NT2/D1 (cell line): Measurements from ENCODE around the gene ACOX3.
A peak's percentile ranks its signal among the peaks of the same experiment; 100 is the strongest.

Experiments
- DNase-seq: peaks from one replicate; pipeline ENCODE4 v3.0.0-alpha.2; 2011; ENCODE audit warnings: low read depth, low spot score
- H3K27me3 ChIP-seq: 2 replicates; pipeline ENCODE4 v1.6.0; 2011; ENCODE audit warnings: mild to moderate bottlenecking; ENCODE audit not compliant: insufficient read length, insufficient read depth
- H3K36me3 ChIP-seq: 2 replicates; pipeline ENCODE4 v1.6.1; 2011; ENCODE audit warnings: mild to moderate bottlenecking, low read length, mixed read lengths; ENCODE audit not compliant: insufficient read depth, insufficient read length
- H3K4me1 ChIP-seq: 2 replicates; pipeline ENCODE4 v1.5.1; 2011; ENCODE audit not compliant: insufficient read depth, insufficient read length
- H3K4me3 ChIP-seq: 2 replicates; pipeline ENCODE4 v1.5.1; 2011; ENCODE audit warnings: low read depth; ENCODE audit not compliant: insufficient read length
- H3K9ac ChIP-seq: 2 replicates; pipeline ENCODE4 v1.6.0; 2011; ENCODE audit warnings: low read depth; ENCODE audit not compliant: insufficient read length
- H3K9me3 ChIP-seq: 2 replicates; pipeline ENCODE4 v1.5.1; 2011; ENCODE audit warnings: mild to moderate bottlenecking, low read length; ENCODE audit not compliant: insufficient read depth
- SUZ12 ChIP-seq: IDR thresholded peaks from 2 replicates; pipeline ENCODE4 v1.6.1; 2011; ENCODE audit not compliant: insufficient read length, insufficient read depth; ENCODE audit errors: extremely low read depth
- YY1 ChIP-seq: IDR thresholded peaks from 2 replicates; pipeline ENCODE4 v1.6.1; 2011; ENCODE audit not compliant: insufficient read length, insufficient read depth
- ZNF274 ChIP-seq: IDR thresholded peaks from 2 replicates; pipeline ENCODE4 v1.6.1; 2011; ENCODE audit warnings: mild to moderate bottlenecking, low read depth, low read length

Gene ACOX3

DNA sequence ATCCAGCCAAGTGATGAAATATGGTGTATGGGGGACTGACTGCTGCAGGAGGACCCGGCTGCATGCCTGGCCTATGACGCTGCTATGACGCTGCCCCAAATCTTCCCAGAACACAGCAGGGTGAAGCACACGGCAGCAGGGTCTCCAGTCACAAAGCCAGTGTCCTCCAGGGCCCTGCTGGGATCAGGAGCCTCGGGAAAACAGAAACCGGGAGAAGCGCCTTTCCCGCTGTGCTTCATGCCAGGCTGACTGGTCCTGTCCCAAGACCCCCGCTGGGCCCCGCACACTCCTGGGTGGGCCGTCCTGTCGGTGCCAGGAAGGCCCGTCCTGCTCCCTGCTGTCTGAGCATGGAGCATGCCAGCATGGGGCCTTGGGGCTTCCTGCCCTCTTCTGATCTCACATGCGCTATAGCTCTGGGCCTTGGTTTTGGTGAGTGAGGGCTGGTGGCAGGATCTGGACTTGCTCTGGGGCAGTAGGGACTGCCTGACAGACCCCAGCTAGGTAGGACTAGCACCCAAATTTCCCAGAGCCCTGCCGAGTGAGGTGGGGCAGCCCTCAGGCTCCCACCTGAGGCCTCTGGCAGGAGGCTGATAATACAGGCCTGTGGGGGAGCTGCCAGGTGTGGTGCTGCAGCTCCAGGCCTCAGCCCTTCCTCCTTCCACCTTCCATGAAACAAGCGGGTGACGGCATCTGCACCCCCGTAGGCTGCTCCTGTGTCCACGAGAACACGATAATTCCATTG is 64.0 kb downstream of the ACOX3 start:
- no peaks in the 10 kb centered on the region for H3K9me3 ChIP-seq
- peaks cover 7% of the 10 kb centered on the region for H3K4me1 ChIP-seq
- peaks cover 10% of the 10 kb centered on the region for H3K36me3 ChIP-seq
- H3K9ac ChIP-seq = no peak overlapping the region
- TF ChIP-seq SUZ12 (no peak), YY1 (no peak), ZNF274 (no peak)
- no peak overlapping the region for H3K4me3 ChIP-seq
- DNase-seq = no peak
- no peaks in the 10 kb centered on the region for H3K27me3 ChIP-seq

GRCh38 chr4:8374851-8375649 is 65.5 kb downstream of the ACOX3 start:
- H3K4me1 ChIP-seq = peaks cover 7% of the 10 kb centered on the region
- H3K27me3 ChIP-seq = no peaks in the 10 kb centered on the region
- H3K4me3 ChIP-seq = no peak overlapping the region
- DNase-seq = no peak
- H3K9me3 ChIP-seq = no peaks in the 10 kb centered on the region
- H3K9ac ChIP-seq = no peak overlapping the region
- H3K36me3 ChIP-seq = no peaks in the 10 kb centered on the region
- TF ChIP-seq YY1 (no peak), SUZ12 (no peak), ZNF274 (no peak)

DNA sequence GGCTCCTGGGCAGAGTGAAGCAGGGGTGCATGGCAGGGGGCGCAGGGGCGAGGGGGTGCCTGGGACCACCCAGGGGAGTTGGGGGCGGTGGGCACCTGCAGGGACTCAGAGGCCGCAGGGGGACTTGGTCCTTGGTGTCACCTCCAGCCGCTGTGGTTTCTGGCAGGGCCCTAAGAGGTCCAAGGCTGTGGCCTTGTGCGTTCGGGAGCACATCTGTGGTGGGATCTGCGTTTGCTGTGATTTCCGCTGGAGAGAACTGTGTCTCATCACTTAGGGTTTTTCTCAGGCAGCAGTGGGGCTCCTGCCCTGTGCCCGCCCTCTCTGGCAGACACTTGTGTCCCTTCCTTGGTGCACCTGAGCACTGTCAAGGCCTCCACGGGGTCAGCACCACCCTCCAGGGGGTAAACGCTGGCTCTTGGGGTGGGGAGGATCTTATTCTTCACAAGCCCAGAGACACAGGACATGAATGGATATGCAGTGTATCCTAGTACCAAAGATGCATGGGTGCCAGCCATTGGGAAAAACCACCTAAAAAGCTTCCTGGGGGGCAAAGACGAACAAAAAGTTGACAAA is 66.5 kb downstream of the ACOX3 start:
- no peak for DNase-seq
- no peak for TF ChIP-seq ZNF274
- no peak for TF ChIP-seq SUZ12
- TF ChIP-seq YY1 = no peak

DNA sequence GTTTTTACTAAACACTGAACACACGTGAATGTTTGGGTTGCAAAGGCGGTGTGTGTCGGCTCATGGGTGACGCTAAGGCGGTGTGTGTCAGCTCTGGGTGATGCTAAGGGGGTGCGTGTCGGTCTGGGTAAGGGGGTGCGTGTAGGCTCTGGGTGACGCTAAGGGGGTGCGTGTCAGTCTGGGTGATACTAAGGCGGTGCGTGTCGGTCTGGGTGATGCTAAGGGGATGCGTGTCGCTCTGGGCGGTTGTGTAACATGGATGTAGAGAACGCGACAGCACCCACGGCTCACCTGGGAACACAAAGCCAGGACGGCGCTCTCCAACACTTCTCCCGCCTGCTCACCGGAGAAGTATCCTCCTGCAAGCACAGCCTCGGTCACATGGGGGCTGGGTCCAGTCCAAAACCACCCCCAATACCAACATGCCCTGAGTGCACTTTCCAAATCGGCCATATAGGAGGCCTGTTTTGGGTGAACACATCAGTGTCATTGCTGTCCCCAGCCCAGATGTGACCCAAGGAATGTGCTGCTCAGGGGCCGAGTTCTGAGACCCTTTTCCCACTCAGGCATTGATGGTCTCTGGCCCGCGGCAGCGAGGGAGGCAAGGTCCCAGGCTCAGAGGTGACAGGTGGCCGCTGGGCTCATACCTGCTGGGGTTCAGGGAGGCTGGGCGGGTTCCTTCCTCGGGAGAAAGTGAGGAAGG is 67.1 kb downstream of the ACOX3 start:
- H3K27me3 ChIP-seq = no peaks in the 10 kb centered on the region
- TF ChIP-seq YY1 (no peak), SUZ12 (no peak), ZNF274 (no peak)
- no peaks in the 10 kb centered on the region for H3K9me3 ChIP-seq
- H3K4me1 ChIP-seq = peaks cover 10% of the 10 kb centered on the region
- H3K9ac ChIP-seq = no peak overlapping the region
- H3K4me3 ChIP-seq = no peak overlapping the region
- H3K36me3 ChIP-seq = no peaks in the 10 kb centered on the region
- DNase-seq = no peak

More for the DNA sequence above, 66.5 kb downstream of the ACOX3 start:
- peaks cover 10% of the 10 kb centered on the region for H3K4me1 ChIP-seq
- H3K36me3 ChIP-seq = no peaks in the 10 kb centered on the region
- no peak overlapping the region for H3K9ac ChIP-seq
- no peak overlapping the region for H3K4me3 ChIP-seq
- no peaks in the 10 kb centered on the region for H3K9me3 ChIP-seq
- H3K27me3 ChIP-seq = no peaks in the 10 kb centered on the region

DNA sequence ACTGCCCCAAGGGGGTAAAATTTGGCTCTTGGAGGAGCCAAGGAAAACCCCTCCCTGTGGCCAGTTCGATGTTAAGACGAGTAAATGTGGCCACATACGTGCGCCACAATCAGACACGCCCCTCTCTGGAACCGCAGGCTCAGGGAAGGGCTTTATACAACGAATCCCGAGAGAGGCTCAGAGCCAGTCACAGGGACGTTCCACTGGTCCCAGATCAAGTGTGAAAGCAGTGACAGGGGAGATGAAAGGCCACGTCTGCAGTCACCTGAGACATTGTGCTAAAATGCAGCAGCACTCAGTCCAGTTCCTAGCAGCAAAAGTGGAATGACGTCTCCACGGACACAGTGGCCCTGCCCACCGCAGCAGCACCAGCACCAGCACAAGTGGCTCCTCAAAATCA is 68.0 kb downstream of the ACOX3 start:
- TF ChIP-seq YY1 (no peak), SUZ12 (no peak), ZNF274 (no peak)
- peaks cover 12% of the 10 kb centered on the region for H3K4me1 ChIP-seq
- no peaks in the 10 kb centered on the region for H3K27me3 ChIP-seq
- H3K9ac ChIP-seq = peak overlapping the region; percentile 24
- H3K4me3 ChIP-seq = no peak overlapping the region
- no peak for DNase-seq
- no peaks in the 10 kb centered on the region for H3K9me3 ChIP-seq
- no peaks in the 10 kb centered on the region for H3K36me3 ChIP-seq

DNA sequence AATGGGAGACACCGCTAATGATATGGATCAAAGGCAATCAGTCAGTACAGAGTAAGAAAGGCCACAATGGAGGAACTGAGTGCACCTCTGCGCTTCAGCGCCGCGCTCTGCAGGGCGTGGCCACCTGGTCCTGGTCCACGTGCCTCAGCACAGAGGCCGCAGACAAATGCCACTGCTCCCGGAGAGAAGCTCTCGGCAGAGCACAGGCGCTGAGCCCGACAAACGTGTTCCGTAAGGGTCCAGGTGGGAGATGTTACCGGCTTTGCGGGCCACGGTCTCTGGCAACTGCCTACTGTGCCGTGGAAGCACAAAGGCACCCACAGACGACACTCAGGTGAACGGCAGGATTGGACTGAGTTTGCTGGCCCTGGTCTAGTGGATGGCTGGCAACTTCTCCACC is 68.9 kb downstream of the ACOX3 start:
- Histone ChIP-seq H3K9ac (no peak overlapping the region), H3K27me3 (no peaks in the 10 kb centered on the region), H3K4me3 (no peak overlapping the region), H3K4me1 (peaks cover 7% of the 10 kb centered on the region), H3K36me3 (no peaks in the 10 kb centered on the region), H3K9me3 (no peaks in the 10 kb centered on the region)
- TF ChIP-seq ZNF274 = no peak
- no peak for DNase-seq
